ENCODE results near the gene WDR31.
A peak's percentile ranks its signal among the peaks of the same experiment; 100 is the strongest.
"Not testable (repeated sequence)": the region's sequence is repeated elsewhere in the genome, so short reads cannot be mapped to it uniquely, and the experiment has no call there.

The WDR31 gene

DNA sequence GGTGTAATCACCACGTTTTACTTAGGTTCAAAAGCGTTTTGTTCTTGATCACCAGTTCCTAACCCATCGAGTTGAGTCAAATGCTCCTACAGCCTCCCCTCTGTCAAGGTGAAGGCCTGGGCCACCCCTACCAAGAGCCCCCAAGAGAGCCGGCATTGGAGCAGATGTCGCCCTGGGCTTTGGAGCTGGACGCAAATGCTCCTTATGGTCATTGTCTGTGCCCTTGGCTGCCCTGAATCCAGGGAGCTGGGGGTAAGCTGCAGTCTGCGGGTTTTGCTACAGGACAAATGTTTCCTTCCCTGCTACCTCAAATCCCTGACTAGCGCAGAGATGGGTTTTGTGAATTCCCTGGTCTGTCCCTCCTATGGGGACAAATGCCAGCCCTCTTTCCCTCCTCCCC is 41.8 kb downstream of the WDR31 start:
- DNase-seq (ENCODE audit: low spot score): no peak

DNA sequence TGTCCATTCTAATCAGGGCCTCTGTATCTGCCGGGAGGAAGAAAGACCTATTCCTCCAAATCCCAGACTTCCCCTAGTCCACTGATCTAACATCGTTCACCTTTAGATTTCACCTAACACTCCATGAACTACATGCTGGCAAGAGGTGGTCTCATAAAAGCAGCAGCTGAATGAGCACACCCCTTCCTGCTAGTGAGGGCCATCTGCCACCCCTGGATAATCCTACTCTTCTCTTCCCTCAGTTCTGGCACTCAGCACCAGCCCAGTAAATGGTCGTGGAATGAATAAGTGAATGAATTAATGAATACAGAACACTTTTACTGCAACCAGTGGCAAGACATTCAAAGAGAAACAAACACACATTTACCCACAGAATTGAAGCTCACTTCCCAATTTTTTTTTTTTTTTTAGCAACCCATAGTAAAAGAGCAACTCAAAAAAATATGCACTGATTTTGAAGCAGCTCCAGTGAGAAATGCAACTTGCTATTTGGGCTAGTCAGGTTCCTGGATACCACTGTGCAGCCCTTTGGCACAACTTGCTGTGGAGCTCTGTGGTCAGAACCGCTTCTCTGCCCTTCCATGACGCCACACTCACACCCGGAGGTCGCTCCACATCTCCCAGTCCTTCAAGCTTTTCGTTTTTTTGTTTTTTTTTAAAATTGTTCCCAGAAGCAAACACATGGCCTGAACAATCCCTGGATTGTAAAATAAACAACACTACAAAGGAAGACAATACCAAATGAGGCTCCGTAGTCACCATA is 43.1 kb downstream of the WDR31 start:
- no peak for DNase-seq (ENCODE audit: low spot score)

DNA sequence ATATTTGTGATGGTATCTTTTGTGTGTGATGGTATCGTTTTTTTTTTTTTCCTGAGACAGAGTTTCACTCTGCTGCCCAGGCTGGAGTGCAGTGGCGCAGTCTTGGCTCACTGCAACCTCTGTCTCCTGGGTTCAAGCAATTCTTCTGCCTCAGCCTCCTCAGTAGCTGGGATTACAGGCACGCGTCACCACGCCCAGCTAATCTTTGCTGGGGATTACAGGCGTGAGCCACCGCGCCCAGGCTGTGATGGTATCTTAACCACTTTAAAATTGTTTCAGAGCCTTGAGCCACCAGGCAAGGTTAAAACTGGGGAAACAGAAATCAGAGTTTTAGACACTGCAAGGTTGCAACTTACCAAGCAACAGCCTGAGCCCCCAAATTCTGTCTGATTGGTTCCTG is 43.8 kb downstream of the WDR31 start:
- not testable (repeated sequence) for DNase-seq (ENCODE audit: low spot score)

DNA sequence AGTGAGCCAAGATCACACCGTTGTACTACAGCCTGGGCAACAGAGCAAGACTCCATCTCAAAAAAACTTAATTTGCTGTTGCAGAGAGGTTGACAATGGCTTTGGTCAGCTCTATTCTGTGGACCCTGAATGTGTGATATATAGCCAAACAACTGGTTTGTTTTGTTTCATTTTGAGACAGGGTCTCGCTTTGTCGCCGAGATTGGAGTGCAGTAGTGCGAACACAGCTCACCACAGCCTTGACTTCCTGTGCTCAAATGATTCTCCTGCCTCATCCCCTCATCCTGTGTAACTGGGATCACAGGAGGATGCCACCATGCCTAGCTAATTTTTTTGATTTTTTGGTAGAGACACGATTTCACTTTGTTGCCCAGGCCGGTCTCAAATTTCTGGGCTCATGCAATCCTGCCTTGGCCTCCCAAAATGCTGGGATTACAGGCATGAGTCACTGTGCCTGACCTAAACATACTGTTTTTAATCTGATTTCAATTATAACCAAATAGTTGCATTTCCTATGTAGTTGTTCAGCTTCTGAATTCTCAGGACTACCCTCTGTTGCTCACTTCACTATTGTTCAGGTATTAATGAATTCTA is 46.7 kb downstream of the WDR31 start:
- no peak for DNase-seq (ENCODE audit: low spot score)

- DNase-seq (ENCODE audit: low spot score): no peak
Measured at GRCh38 chr9:113290052-113290607, 49.9 kb downstream of the WDR31 start.

DNA sequence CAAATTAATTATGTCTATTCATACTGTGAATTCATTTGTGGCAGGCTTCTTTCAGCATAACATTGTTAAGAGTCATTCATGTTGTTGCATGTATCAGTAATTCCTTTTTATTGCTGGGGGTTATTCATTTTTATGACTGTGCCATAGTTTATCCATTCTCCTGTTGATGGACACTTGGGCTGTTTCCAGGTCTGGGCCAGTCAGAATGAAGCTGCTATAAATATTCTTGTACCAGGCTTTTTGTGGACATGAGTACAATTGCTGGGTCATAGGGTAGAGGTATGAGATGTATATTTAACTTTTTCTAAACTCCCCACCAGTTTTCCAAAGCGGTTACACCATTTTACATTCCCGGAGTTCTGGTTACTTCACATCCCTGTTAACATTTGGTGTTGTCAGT is 51.0 kb downstream of the WDR31 start:
- no peak for DNase-seq (ENCODE audit: low spot score)

- no peak for DNase-seq (ENCODE audit: low spot score)
Measured at GRCh38 chr9:113281356-113281755, 58.7 kb downstream of the WDR31 start.

DNA sequence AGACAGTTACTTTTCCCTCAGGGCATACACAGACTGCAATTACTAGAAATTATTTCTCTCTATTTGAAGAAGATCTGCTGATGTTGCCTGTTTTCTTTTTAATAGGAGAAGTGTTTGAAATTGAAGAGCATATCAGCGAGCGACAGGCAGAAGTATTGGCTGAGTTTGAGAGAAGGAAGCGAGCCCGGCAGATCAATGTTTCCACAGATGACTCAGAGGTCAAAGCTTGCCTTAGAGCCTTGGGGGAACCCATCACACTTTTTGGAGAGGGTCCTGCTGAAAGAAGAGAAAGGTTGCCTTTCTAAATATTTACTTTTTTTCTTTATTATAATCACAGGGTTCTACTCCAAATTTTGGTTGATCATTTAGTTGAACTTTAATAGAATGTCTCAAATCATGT is 61.2 kb downstream of the WDR31 start:
- DNase-seq (ENCODE audit: low spot score): no peak

- DNase-seq (ENCODE audit: low spot score): peak; percentile 99
Measured at GRCh38 chr9:113275157-113276131, 64.6 kb downstream of the WDR31 start, which contains the start of the genes CDC26 and PRPF4. Gene CDC26, minus strand, starts transcription at chr9:113275572. Its CDS starts 3,065 bp downstream, at chr9:113272507. Gene PRPF4, plus strand, starts transcription at chr9:113275658. Its CDS starts 86 bp downstream, at chr9:113275744.

DNA sequence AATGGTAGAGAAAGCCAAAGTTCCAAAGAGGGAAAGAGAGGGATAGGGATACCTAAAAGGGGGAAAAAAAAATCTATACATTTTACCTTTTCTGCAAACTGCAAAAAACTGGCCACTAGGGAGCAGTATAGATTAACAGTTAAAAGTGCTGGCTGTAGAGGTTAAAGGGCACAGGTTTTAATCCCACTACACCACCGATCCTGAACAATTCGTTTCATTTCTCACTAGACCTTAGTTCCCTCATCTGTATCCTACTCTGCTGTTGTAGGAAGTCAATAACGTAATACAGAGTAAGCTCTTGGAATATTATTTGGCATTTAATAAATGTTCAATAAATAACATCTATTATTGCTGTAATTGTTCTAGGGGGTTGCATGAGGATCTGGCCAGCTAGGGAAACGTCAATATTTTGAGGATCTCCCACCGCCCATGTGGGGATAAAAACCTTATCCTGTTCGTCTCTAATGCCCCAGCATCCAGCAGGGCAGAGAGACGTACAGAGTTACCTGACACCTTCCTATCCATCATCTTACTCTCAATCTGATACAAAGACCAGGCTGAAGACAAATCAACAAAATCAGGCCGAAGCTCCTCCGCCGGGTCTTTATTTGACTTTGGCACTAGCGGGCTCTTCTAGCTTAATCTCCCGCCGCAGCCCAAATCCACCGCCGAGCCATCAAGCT is 65.5 kb downstream of the WDR31 start:
- DNase-seq (ENCODE audit: low spot score): peak; percentile 73

DNA sequence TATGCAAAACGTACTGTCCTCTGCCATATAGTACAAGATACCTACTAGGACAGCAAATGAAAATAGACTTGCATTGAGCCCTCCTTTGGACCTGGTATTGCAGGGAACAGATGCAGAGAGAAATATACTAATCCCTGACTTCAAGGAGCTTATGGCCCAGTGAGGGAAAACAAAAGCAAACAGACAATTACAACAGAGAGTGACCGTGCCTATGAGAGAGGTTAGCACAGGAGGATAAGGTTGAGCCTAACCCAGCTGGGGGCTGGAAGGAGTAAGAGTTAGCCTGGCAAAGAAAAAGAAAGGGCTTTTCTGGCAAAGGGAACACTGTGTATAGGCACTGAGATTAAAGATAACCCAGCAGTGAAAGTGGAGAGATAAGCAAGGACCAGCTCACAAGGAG is 70.2 kb downstream of the WDR31 start:
- DNase-seq (ENCODE audit: low spot score): no peak

DNA sequence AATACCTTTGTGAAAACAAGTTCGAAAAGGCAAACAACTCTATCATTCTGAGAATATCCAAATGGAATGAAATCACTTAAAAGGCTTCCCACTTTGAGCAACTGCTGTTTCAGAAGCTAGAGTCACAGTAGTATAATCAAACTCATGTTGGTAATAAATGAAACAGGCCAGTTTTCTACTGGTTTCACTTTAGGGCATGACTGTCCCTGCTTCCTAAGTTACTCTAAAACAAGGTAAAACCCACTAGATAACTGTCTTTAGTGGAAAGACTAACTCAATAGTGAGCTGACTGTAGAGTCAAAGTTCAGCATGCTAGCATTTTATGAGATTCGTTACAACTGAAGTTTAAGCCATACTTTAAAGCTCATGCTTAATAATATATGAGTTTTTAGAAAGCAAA is 70.7 kb downstream of the WDR31 start:
- DNase-seq (ENCODE audit: low spot score): no peak

DNA sequence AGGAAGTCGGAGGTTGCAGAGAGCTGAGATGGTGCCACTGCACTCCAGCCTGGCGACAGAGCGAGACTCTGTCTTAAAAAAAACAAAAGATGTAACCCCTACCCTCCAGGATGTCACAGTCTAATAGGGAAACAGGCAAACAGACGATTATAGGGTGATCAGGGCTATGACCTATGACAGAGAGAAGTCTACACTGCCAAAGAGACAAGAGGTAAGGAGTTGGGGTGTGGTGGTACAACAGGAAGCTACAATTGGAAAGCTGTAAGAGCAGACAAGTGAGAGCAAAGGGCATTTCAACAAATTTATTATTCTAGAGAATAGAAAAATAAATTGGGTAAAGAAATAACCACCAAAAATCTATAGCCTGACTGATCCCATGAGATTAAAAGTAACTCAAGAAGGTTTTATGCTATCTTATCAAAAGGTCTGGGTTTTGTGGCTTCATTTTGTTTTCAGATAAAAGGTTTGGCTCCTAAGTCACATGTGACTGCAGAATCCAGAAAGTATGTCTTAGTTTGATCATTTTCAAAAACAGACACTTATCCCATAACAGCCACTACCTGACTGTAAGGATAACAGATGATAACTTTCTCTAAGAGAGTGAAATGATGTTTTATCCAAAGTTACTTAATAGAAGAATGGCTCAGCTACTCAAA is 72.0 kb downstream of the WDR31 start:
- DNase-seq (ENCODE audit: low spot score): no peak

DNA sequence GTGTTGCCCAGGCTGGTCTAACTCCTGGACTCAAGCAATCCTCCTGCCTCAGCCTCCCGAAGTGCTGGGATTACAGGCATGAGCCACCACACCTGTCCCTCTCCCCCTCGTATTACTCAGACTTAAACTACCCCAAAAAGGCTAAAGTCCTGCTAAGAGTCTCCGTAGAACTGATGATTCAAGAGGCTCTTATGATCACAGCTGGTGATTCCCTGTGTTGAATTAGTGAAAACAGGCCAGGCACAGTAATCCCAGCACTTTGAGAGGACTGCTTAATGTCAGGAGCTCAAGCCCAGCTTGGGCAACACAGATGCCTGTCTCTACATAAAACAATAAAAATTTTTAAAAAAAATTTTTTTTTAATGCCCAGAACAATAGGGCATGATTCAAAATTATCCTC is 73.9 kb downstream of the WDR31 start:
- no peak for DNase-seq (ENCODE audit: low spot score)

All from kidney capillary endothelial cell (primary cell).